Measurements from ENCODE around the gene CKAP5. TPM values are rescaled to one million over a fixed set of nuclear protein-coding genes. Genes with fewer than 3 reads are reported as not detected.

The CKAP5 gene
- total RNA-seq, 1 experiment from 2014 or later, result 166 TPM

- ATAC-seq, result no peak
- H4K20me1 ChIP-seq (ENCODE audit: insufficient read depth), result peaks cover 11% of the 10 kb centered on the region; the same call in 1 of the 2 replicates
- no peak overlapping the region for H2AFZ ChIP-seq (ENCODE audit: low read depth, low read length, poor library complexity, severe bottlenecking)
- no TSS peak for BruUV-seq (replicated peaks)
- no peaks in the 10 kb centered on the region; a peak in 1 of 4 replicates for H3K4me1 ChIP-seq (ENCODE audit: control insufficient read depth in 1 of 2, insufficient read depth in 2 of 2, low read length in 2 of 2)
- POLR2A ChIA-PET, result no interaction called here
- H3K36me3 ChIP-seq (ENCODE audit: control insufficient read depth in 1 of 2, insufficient read depth in 2 of 2, low read length in 2 of 2), result peaks cover 0 to 6% of the 10 kb centered on the region in 2 experiments; a peak in 1 of 4 replicates
- CTCF ChIA-PET, result no interaction called here
- no peak overlapping the region for H3K27ac ChIP-seq (ENCODE audit: low read depth, low read length)
- no peak overlapping the region for H3K9ac ChIP-seq (ENCODE audit: low read length)
- RAD21 ChIA-PET (ENCODE audit: low non-redundant PET in 1 of 2, low total read pairs in 2 of 2, uncharacterized antibody in 2 of 2, unreplicated experiment in 2 of 2), result no interaction called here
- TF ChIP-seq YY1 (IDR thresholded peaks at IDR 0.05; ENCODE audit: extremely low read depth, insufficient replicate concordance, low read depth, low read length) (no peak), FOSL1 (IDR thresholded peaks at IDR 0.05; ENCODE audit: low read depth) (no peak), EZH2 (IDR thresholded peaks at IDR 0.05) (no peak)
- peaks cover 99% of the 10 kb centered on the region for H3K79me2 ChIP-seq (ENCODE audit: insufficient read depth, low read length)
- intact Hi-C loops (cut with micrococcal nuclease), result no loop called here
- no peaks in the 10 kb centered on the region for H3K9me2 ChIP-seq (ENCODE audit: insufficient read depth)
- H3K4me2 ChIP-seq (ENCODE audit: low read length), result no peak overlapping the region
- H3K9me3 ChIP-seq (ENCODE audit: control insufficient read depth in 1 of 2, insufficient read depth in 1 of 2, low read depth in 1 of 2, low read length in 2 of 2), result no peaks in the 10 kb centered on the region
- H3K27me3 ChIP-seq (ENCODE audit: insufficient read depth, low read length), result no peaks in the 10 kb centered on the region
- H3K4me3 ChIP-seq (replicated peaks in 1 of 2; ENCODE audit: low read depth in 1 of 2, low read length in 2 of 2), result no peak overlapping the region
- no peak for DNase-seq (ENCODE audit: low read depth, low spot score)
These were observed 8.2 kb downstream of the CKAP5 start for GRCh38 chr11:46837860-46838259.

GRCh38 chr11:46836870-46837269, 9.2 kb downstream of the CKAP5 start:
- Histone ChIP-seq H3K4me1 (ENCODE audit: control insufficient read depth in 1 of 2, insufficient read depth in 2 of 2, low read length in 2 of 2) (no peaks in the 10 kb centered on the region; a peak in 1 of 4 replicates), H3K27me3 (ENCODE audit: insufficient read depth, low read length) (no peaks in the 10 kb centered on the region), H3K4me2 (ENCODE audit: low read length) (no peak overlapping the region), H3K4me3 (replicated peaks in 1 of 2; ENCODE audit: low read depth in 1 of 2, low read length in 2 of 2) (no peak overlapping the region), H3K9me3 (ENCODE audit: control insufficient read depth in 1 of 2, insufficient read depth in 1 of 2, low read depth in 1 of 2, low read length in 2 of 2) (no peaks in the 10 kb centered on the region), H3K79me2 (ENCODE audit: insufficient read depth, low read length) (peaks cover 99% of the 10 kb centered on the region), H3K36me3 (ENCODE audit: control insufficient read depth in 1 of 2, insufficient read depth in 2 of 2, low read length in 2 of 2) (peaks cover 0 to 6% of the 10 kb centered on the region in 2 experiments; a peak in 1 of 4 replicates), H3K9ac (ENCODE audit: low read length) (no peak overlapping the region), H4K20me1 (ENCODE audit: insufficient read depth) (peaks cover 11% of the 10 kb centered on the region; the same call in 1 of the 2 replicates), H2AFZ (ENCODE audit: low read depth, low read length, poor library complexity, severe bottlenecking) (no peak overlapping the region), H3K9me2 (ENCODE audit: insufficient read depth) (no peaks in the 10 kb centered on the region), H3K27ac (ENCODE audit: low read depth, low read length) (no peak overlapping the region)
- POLR2A ChIA-PET, result no interaction called here
- no TSS peak for BruUV-seq (replicated peaks)
- DNase-seq (ENCODE audit: low read depth, low spot score) (no peak), ATAC-seq (no peak)
- CTCF ChIA-PET, result no interaction called here
- no peak for TF ChIP-seq EZH2phosphoT487 (IDR thresholded peaks at IDR 0.05; ENCODE audit: borderline replicate concordance)
- TF ChIP-seq ZFX (IDR thresholded peaks at IDR 0.05), result no peak
- no peak for TF ChIP-seq CTCF (IDR thresholded peaks at IDR 0.05 in 2 of 3, conservative IDR thresholded peaks at IDR 0.05 in 1 of 3; ENCODE audit: borderline replicate concordance in 1 of 3, insufficient read depth in 1 of 3, low read depth in 2 of 3, low read length in 2 of 3)
- no peak for TF ChIP-seq MAX (IDR thresholded peaks at IDR 0.05)
- TF ChIP-seq POLR2A (IDR thresholded peaks at IDR 0.05; ENCODE audit: borderline replicate concordance, extremely low read depth, insufficient read depth, insufficient read length), result no peak
- no peak for TF ChIP-seq ZNF274 (IDR thresholded peaks at IDR 0.05; ENCODE audit: low read depth, low read length)
- no peak for TF ChIP-seq ZBTB33 (IDR thresholded peaks at IDR 0.05; ENCODE audit: extremely low read depth, insufficient replicate concordance, low read length)
- TF ChIP-seq SRF (IDR thresholded peaks at IDR 0.05; ENCODE audit: low read depth), result no peak
- TF ChIP-seq SP1 (IDR thresholded peaks at IDR 0.05; ENCODE audit: low read depth), result no peak
- TF ChIP-seq CEBPB (IDR thresholded peaks at IDR 0.05; ENCODE audit: low read depth), result no peak
- RAD21 ChIA-PET (ENCODE audit: low non-redundant PET in 1 of 2, low total read pairs in 2 of 2, uncharacterized antibody in 2 of 2, unreplicated experiment in 2 of 2), result no interaction called here
- intact Hi-C loops (cut with micrococcal nuclease), result no loop called here
